HEK293 (cell line): ENCODE measurements around the gene SYT5.

Source experiments
- CTCF ChIP-seq: fragments of 450-650 bp; formaldehyde crosslinking; IDR thresholded peaks from 2 replicates; pipeline ENCODE4 v1.5.1; 2016; ENCODE audit warnings: missing biosample characterization, missing genetic modification characterization
- GLIS2 ChIP-seq: fragments of 450-650 bp; formaldehyde crosslinking; IDR thresholded peaks from 2 replicates; pipeline ENCODE4 v1.5.1; 2016; ENCODE audit warnings: missing biosample characterization, missing genetic modification characterization
- HOXD13 ChIP-seq: sonication (generic); formaldehyde crosslinking; IDR thresholded peaks from 2 replicates; pipeline ENCODE4 v1.8.0; 2022; ENCODE audit warnings: missing genetic modification reagents, borderline replicate concordance
- REPIN1 ChIP-seq: fragments of 450-650 bp; formaldehyde crosslinking; IDR thresholded peaks from 2 replicates; pipeline ENCODE4 v1.5.1; 2017; ENCODE audit warnings: missing biosample characterization, missing genetic modification characterization, low read depth
- TRIM28 ChIP-seq: IDR thresholded peaks from 2 replicates; pipeline ENCODE4 v1.6.1; 2011; ENCODE audit warnings: low read length, control low read depth, borderline replicate concordance
- ZBTB1 ChIP-seq: fragments of 450-650 bp; formaldehyde crosslinking; IDR thresholded peaks from 2 replicates; pipeline ENCODE4 v1.5.1; 2016; ENCODE audit warnings: missing biosample characterization, missing genetic modification characterization
- ZFP41 ChIP-seq: fragments of 450-650 bp; formaldehyde crosslinking; IDR thresholded peaks from 2 replicates; pipeline ENCODE4 v1.5.1; 2016; ENCODE audit warnings: missing biosample characterization, missing genetic modification characterization, borderline replicate concordance
- ZNF133 ChIP-seq: fragments of 450-650 bp; formaldehyde crosslinking; IDR thresholded peaks from 2 replicates; pipeline ENCODE4 v1.5.1; 2016; ENCODE audit warnings: missing biosample characterization, missing genetic modification characterization
- ZNF174 ChIP-seq: fragments of 450-650 bp; formaldehyde crosslinking; IDR thresholded peaks from 2 replicates; pipeline ENCODE4 v1.5.0; 2017; ENCODE audit warnings: missing biosample characterization, mild to moderate bottlenecking, missing genetic modification characterization
- ZNF175 ChIP-seq: fragments of 450-650 bp; formaldehyde crosslinking; IDR thresholded peaks from 2 replicates; pipeline ENCODE4 v1.5.1; 2016; ENCODE audit warnings: missing biosample characterization, missing genetic modification characterization
- ZNF292 ChIP-seq: fragments of 450-650 bp; formaldehyde crosslinking; IDR thresholded peaks from 2 replicates; pipeline ENCODE4 v1.5.1; 2016; ENCODE audit warnings: low read depth, missing biosample characterization, missing genetic modification characterization, borderline replicate concordance
- ZNF311 ChIP-seq: fragments of 450-650 bp; formaldehyde crosslinking; IDR thresholded peaks from 2 replicates; pipeline ENCODE4 v1.5.1; 2017; ENCODE audit warnings: missing biosample characterization, missing genetic modification characterization, borderline replicate concordance
- ZNF341 ChIP-seq: fragments of 450-650 bp; formaldehyde crosslinking; IDR thresholded peaks from 2 replicates; pipeline ENCODE4; 2016; ENCODE audit warnings: low read depth, missing biosample characterization, missing genetic modification characterization
- ZNF37A ChIP-seq: fragments of 450-650 bp; IDR thresholded peaks from 2 replicates; pipeline ENCODE4 v1.5.1; 2018; ENCODE audit warnings: missing biosample characterization, missing genetic modification characterization
- ZNF626 ChIP-seq: fragments of 450-650 bp; sonication (Bioruptor Pico); formaldehyde crosslinking; IDR thresholded peaks from 2 replicates; pipeline ENCODE4 v1.5.1; 2018; ENCODE audit warnings: missing biosample characterization, missing genetic modification characterization, inconsistent platforms
- ZNF645 ChIP-seq: fragments of 450-650 bp; formaldehyde crosslinking; IDR thresholded peaks from 2 replicates; pipeline ENCODE4; 2016; ENCODE audit warnings: missing biosample characterization, missing genetic modification characterization
- ZNF677 ChIP-seq: fragments of 450-650 bp; IDR thresholded peaks from 2 replicates; pipeline ENCODE4 v1.5.0; 2018; ENCODE audit warnings: missing biosample characterization, mild to moderate bottlenecking, missing genetic modification characterization, moderate library complexity
- ZNF791 ChIP-seq: fragments of 450-650 bp; formaldehyde crosslinking; IDR thresholded peaks from 2 replicates; pipeline ENCODE4 v1.5.1; 2016; ENCODE audit warnings: missing biosample characterization, missing genetic modification characterization
- TF ChIP-seq, protein P1 (sequence below): fragments of 450-650 bp; formaldehyde crosslinking; IDR thresholded peaks from 2 replicates; pipeline ENCODE4 v1.5.1; 2016; ENCODE audit warnings: missing biosample characterization, missing genetic modification characterization, borderline replicate concordance
- TF ChIP-seq, protein P2 (sequence below): fragments of 450-650 bp; formaldehyde crosslinking; optimal IDR thresholded peaks from 2 replicates; pipeline ENCODE3; 2016; ENCODE audit warnings: missing biosample characterization, mild to moderate bottlenecking, missing genetic modification characterization
- TF ChIP-seq, protein P3 (sequence below): fragments of 450-650 bp; formaldehyde crosslinking; IDR thresholded peaks from 2 replicates; pipeline ENCODE4 v1.5.1; 2016; ENCODE audit warnings: missing biosample characterization, missing genetic modification characterization
- TF ChIP-seq, protein P4 (sequence below): fragments of 450-650 bp; formaldehyde crosslinking; IDR thresholded peaks from 2 replicates; pipeline ENCODE4 v1.5.1; 2016; ENCODE audit warnings: missing biosample characterization, missing genetic modification characterization
- TF ChIP-seq, protein P5 (sequence below): fragments of 450-650 bp; formaldehyde crosslinking; IDR thresholded peaks from 2 replicates; pipeline ENCODE4 v1.5.1; 2016; ENCODE audit warnings: missing biosample characterization, missing genetic modification characterization
- TF ChIP-seq, protein P6 (sequence below): fragments of 450-650 bp; formaldehyde crosslinking; IDR thresholded peaks from 2 replicates; pipeline ENCODE4 v1.5.1; 2016; ENCODE audit warnings: missing biosample characterization, missing genetic modification characterization

The SYT5 gene

DNA sequence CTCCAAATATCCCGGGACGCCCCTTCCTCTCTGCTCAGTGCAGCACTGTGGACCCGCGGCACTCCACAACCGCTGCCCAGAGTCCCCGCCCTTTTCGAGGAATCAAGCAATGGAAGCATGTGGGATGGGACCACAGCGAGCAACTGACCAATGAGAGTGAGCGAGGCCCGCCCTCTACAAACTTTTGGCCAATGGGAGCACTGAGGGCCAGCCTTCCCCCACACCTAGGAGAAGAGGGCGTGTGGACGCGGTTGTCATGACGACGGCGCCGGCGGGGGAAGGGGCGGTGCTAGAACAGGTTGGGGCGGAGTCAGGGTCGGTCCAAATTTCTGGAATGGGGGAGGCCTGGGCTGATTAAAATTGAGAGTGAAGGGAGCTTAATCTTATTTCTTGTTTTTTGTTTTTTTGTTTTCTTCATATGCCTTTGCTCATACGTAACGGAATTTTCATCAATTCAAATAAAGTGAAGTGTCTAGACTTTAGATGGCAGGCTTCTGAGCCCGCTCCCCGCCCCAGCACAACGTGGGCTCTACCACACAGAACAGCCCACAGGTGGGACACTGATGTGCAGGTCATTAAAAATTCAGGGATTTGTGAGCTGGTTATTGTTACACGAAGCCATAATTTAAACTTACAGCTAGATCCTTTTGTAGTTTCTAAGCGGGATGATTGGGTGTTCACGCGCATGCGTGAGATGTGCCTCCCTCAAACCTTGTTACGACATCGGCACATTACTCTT, 13.4 kb downstream of the SYT5 start, which contains the start of gene DNAAF3 (continued):
- TF ChIP-seq, protein P1, sequence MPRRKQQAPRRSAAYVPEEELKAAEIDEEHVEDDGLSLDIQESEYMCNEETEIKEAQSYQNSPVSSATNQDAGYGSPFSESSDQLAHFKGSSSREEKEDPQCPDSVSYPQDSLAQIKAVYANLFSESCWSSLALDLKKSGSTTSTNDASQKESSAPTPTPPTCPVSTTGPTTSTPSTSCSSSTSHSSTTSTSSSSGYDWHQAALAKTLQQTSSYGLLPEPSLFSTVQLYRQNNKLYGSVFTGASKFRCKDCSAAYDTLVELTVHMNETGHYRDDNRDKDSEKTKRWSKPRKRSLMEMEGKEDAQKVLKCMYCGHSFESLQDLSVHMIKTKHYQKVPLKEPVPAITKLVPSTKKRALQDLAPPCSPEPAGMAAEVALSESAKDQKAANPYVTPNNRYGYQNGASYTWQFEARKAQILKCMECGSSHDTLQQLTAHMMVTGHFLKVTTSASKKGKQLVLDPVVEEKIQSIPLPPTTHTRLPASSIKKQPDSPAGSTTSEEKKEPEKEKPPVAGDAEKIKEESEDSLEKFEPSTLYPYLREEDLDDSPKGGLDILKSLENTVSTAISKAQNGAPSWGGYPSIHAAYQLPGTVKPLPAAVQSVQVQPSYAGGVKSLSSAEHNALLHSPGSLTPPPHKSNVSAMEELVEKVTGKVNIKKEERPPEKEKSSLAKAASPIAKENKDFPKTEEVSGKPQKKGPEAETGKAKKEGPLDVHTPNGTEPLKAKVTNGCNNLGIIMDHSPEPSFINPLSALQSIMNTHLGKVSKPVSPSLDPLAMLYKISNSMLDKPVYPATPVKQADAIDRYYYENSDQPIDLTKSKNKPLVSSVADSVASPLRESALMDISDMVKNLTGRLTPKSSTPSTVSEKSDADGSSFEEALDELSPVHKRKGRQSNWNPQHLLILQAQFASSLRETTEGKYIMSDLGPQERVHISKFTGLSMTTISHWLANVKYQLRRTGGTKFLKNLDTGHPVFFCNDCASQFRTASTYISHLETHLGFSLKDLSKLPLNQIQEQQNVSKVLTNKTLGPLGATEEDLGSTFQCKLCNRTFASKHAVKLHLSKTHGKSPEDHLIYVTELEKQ (tag by site-specific recombination), result no peak
- TF ChIP-seq ZNF677 (no peak), GLIS2 (tag by site-specific recombination) (0 out of 2 replicates have a peak, but pooled peaks have one; percentile 7), REPIN1 (tag by site-specific recombination) (peak; percentile 28; the same call in 1 of the 2 replicates), ZNF292 (no peak), TRIM28 (no peak), HOXD13 (CRISPR knock-in tag) (no peak), ZNF175 (tag by site-specific recombination) (no peak), ZNF311 (tag by site-specific recombination) (no peak), CTCF (peak; percentile 17; the same call in 1 of the 2 replicates), ZNF645 (no peak), ZNF791 (tag by site-specific recombination) (no peak), ZBTB1 (tag by site-specific recombination) (no peak), ZFP41 (tag by site-specific recombination) (no peak), ZNF37A (tag by site-specific recombination) (no peak), ZNF626 (tag by site-specific recombination) (no peak), ZNF174 (tag by site-specific recombination) (no peak), ZNF133 (tag by site-specific recombination) (no peak), ZNF341 (tag by site-specific recombination) (peak; percentile 94)
- TF ChIP-seq, protein P2, sequence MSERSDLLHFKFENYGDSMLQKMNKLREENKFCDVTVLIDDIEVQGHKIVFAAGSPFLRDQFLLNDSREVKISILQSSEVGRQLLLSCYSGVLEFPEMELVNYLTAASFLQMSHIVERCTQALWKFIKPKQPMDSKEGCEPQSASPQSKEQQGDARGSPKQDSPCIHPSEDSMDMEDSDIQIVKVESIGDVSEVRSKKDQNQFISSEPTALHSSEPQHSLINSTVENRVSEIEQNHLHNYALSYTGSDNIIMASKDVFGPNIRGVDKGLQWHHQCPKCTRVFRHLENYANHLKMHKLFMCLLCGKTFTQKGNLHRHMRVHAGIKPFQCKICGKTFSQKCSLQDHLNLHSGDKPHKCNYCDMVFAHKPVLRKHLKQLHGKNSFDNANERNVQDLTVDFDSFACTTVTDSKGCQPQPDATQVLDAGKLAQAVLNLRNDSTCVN (tag by site-specific recombination), result no peak
- TF ChIP-seq, protein P3, sequence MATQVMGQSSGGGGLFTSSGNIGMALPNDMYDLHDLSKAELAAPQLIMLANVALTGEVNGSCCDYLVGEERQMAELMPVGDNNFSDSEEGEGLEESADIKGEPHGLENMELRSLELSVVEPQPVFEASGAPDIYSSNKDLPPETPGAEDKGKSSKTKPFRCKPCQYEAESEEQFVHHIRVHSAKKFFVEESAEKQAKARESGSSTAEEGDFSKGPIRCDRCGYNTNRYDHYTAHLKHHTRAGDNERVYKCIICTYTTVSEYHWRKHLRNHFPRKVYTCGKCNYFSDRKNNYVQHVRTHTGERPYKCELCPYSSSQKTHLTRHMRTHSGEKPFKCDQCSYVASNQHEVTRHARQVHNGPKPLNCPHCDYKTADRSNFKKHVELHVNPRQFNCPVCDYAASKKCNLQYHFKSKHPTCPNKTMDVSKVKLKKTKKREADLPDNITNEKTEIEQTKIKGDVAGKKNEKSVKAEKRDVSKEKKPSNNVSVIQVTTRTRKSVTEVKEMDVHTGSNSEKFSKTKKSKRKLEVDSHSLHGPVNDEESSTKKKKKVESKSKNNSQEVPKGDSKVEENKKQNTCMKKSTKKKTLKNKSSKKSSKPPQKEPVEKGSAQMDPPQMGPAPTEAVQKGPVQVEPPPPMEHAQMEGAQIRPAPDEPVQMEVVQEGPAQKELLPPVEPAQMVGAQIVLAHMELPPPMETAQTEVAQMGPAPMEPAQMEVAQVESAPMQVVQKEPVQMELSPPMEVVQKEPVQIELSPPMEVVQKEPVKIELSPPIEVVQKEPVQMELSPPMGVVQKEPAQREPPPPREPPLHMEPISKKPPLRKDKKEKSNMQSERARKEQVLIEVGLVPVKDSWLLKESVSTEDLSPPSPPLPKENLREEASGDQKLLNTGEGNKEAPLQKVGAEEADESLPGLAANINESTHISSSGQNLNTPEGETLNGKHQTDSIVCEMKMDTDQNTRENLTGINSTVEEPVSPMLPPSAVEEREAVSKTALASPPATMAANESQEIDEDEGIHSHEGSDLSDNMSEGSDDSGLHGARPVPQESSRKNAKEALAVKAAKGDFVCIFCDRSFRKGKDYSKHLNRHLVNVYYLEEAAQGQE (tag by site-specific recombination), result no peak
- TF ChIP-seq, protein P4, sequence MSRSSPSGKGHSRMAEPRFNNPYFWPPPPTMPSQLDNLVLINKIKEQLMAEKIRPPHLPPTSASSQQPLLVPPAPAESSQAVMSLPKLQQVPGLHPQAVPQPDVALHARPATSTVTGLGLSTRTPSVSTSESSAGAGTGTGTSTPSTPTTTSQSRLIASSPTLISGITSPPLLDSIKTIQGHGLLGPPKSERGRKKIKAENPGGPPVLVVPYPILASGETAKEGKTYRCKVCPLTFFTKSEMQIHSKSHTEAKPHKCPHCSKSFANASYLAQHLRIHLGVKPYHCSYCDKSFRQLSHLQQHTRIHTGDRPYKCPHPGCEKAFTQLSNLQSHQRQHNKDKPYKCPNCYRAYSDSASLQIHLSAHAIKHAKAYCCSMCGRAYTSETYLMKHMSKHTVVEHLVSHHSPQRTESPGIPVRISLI (tag by site-specific recombination), result no peak
- TF ChIP-seq, protein P5, sequence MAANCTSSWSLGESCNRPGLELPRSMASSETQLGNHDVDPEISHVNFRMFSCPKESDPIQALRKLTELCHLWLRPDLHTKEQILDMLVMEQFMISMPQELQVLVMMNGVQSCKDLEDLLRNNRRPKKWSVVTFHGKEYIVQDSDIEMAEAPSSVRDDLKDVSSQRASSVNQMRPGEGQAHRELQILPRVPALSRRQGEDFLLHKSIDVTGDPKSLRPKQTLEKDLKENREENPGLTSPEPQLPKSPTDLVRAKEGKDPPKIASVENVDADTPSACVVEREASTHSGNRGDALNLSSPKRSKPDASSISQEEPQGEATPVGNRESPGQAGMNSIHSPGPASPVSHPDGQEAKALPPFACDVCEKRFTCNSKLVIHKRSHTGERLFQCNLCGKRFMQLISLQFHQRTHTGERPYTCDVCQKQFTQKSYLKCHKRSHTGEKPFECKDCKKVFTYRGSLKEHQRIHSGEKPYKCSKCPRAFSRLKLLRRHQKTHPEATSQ (tag by site-specific recombination), result no peak
- TF ChIP-seq, protein P6, sequence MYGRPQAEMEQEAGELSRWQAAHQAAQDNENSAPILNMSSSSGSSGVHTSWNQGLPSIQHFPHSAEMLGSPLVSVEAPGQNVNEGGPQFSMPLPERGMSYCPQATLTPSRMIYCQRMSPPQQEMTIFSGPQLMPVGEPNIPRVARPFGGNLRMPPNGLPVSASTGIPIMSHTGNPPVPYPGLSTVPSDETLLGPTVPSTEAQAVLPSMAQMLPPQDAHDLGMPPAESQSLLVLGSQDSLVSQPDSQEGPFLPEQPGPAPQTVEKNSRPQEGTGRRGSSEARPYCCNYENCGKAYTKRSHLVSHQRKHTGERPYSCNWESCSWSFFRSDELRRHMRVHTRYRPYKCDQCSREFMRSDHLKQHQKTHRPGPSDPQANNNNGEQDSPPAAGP (tag by site-specific recombination), result 0 out of 2 replicates have a peak, but pooled peaks have one; percentile 41
